ENCODE measurements around the gene PLEKHH1.

GRCh38 chr14:67528276-67528675, 4.8 kb upstream of the PLEKHH1 start:
- TF ChIP-seq CTCF (IDR thresholded peaks at IDR 0.05): no peak
- TF ChIP-seq POLR2A (IDR thresholded peaks at IDR 0.05): no peak
